Parathyroid adenoma (tissue), 2 donors: ENCODE results near the gene TRPC1.
A peak's percentile ranks its signal among the peaks of the same experiment; 100 is the strongest.
"Not testable (repeated sequence)": the region's sequence is repeated elsewhere in the genome, so short reads cannot be mapped to it uniquely, and the experiment has no call there.

Source experiments
- H2AFZ ChIP-seq: fragments of 300-600 bp; sonication (generic); one replicate; pipeline ENCODE4 v1.7.0; 2017; ENCODE audit warnings: antibody characterized with exemption, mild to moderate bottlenecking
- H3K27ac ChIP-seq: fragments of 300-600 bp; sonication (generic); one replicate; pipeline ENCODE4 v1.7.0; 2017
- H3K27me3 ChIP-seq: fragments of 300-600 bp; sonication (generic); one replicate; pipeline ENCODE4 v1.7.0; 2017; ENCODE audit warnings: low read length; ENCODE audit not compliant: control insufficient read depth, insufficient read depth
- H3K36me3 ChIP-seq: fragments of 300-600 bp; sonication (generic); one replicate; pipeline ENCODE4 v1.7.0; 2017; ENCODE audit warnings: low read length; ENCODE audit not compliant: control insufficient read depth, insufficient read depth
- H3K4me1 ChIP-seq: fragments of 300-600 bp; sonication (generic); one replicate; pipeline ENCODE4 v1.7.0; 2017; ENCODE audit warnings: control low read depth
- H3K4me2 ChIP-seq: fragments of 300-600 bp; sonication (generic); one replicate; pipeline ENCODE4 v1.7.0; 2017; ENCODE audit warnings: low read length
- H3K4me3 ChIP-seq: fragments of 300-600 bp; sonication (generic); one replicate; pipeline ENCODE4 v1.7.0; 2017; ENCODE audit warnings: low read depth, low read length
- H3K79me2 ChIP-seq: fragments of 300-600 bp; sonication (generic); one replicate; pipeline ENCODE4 v1.7.0; 2017; ENCODE audit warnings: control low read depth
- H3K9ac ChIP-seq: fragments of 300-600 bp; sonication (generic); one replicate; pipeline ENCODE4 v1.7.0; 2017; ENCODE audit warnings: mild to moderate bottlenecking
- H3K9me3 ChIP-seq: fragments of 300-600 bp; sonication (generic); one replicate; pipeline ENCODE4 v1.7.0; 2017; ENCODE audit warnings: low read length; ENCODE audit not compliant: control insufficient read depth
- TF ChIP-seq, protein P1 (sequence below): fragments of 300-600 bp; sonication (generic); IDR thresholded peaks from one replicate; pipeline ENCODE4 v1.7.0; 2017; ENCODE audit warnings: antibody characterized with exemption, mild to moderate bottlenecking
- donor health status: primary hyperparathyroidism.

The TRPC1 gene

DNA sequence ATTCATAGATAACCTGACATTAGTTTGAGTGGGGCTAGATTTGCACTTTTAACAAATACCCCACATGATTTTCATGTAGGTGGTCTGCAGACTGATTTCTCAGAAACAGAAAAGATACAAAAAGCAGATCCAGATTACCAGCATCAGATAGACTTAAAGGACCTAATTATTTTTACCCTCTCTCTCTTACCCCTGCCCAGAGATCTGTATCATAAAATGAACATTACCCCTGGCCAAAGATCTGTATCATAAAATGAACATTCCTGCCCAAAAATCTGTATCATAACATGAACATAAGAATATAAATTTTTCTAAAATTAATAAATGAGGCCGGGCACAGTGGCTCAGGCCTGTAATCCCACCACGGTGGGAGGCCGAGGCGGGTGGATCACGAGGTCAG is 14.6 kb upstream of the TRPC1 start:
- no peak overlapping the region for H3K27ac ChIP-seq
- H3K27me3 ChIP-seq, result no peaks in the 10 kb centered on the region
- H3K9me3 ChIP-seq, result no peaks in the 10 kb centered on the region
- H3K4me2 ChIP-seq, result no peak overlapping the region
- H3K4me3 ChIP-seq, result no peak overlapping the region
- H3K9ac ChIP-seq, result no peak overlapping the region
- no peaks in the 10 kb centered on the region for H3K4me1 ChIP-seq
- no peaks in the 10 kb centered on the region for H3K36me3 ChIP-seq
- no peaks in the 10 kb centered on the region for H3K79me2 ChIP-seq
- H2AFZ ChIP-seq, result no peak overlapping the region
- TF ChIP-seq, protein P1, sequence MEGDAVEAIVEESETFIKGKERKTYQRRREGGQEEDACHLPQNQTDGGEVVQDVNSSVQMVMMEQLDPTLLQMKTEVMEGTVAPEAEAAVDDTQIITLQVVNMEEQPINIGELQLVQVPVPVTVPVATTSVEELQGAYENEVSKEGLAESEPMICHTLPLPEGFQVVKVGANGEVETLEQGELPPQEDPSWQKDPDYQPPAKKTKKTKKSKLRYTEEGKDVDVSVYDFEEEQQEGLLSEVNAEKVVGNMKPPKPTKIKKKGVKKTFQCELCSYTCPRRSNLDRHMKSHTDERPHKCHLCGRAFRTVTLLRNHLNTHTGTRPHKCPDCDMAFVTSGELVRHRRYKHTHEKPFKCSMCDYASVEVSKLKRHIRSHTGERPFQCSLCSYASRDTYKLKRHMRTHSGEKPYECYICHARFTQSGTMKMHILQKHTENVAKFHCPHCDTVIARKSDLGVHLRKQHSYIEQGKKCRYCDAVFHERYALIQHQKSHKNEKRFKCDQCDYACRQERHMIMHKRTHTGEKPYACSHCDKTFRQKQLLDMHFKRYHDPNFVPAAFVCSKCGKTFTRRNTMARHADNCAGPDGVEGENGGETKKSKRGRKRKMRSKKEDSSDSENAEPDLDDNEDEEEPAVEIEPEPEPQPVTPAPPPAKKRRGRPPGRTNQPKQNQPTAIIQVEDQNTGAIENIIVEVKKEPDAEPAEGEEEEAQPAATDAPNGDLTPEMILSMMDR, result no peak

DNA sequence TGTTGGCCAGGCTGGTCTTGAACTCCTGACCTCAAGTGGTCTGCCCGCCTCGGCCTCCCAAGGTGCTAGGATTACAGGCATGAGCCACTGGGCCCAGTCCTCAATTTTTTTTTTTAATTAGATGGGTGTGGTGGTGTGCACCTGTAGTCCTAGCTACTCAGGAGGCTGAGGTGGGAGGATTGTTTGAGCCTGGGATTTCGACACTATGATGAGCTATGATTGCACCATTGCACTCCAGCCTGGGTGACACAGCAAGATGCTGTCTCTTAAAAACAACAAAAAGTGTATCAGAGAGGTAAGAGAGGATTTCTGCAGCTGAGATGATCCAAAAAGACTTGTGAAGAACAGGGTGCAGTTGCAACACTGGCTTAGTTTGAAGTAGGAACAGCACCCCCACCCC is 9.0 kb upstream of the TRPC1 start:
- H3K27me3 ChIP-seq, H3K36me3 ChIP-seq, H3K9ac ChIP-seq, H2AFZ ChIP-seq, H3K4me1 ChIP-seq, H3K27ac ChIP-seq, H3K9me3 ChIP-seq, H3K4me2 ChIP-seq, H3K79me2 ChIP-seq, H3K4me3 ChIP-seq: not testable (repeated sequence)

DNA sequence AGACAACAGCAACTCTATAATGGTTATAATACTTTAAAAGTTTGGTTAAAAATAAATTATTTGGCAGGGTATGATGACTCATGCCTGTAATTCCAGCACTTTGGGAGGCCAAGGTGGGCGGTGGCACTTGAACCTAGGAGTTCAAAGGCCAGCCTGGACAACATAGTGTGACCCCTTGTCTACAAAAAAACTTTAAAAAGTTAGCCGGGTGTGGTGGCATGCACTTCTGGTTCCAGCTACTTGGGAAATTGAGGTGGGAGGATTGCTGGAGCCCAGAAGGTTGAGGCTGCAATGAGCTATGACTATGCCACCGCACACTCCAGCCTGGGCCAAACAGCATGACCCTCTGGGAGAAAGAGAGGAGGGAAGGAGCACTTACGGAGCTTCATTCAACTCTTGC is 7.7 kb upstream of the TRPC1 start:
- Histone ChIP-seq H3K4me1 (no peaks in the 10 kb centered on the region), H3K36me3 (no peaks in the 10 kb centered on the region), H3K4me2 (no peak overlapping the region), H2AFZ (no peak overlapping the region), H3K4me3 (no peak overlapping the region), H3K9me3 (no peaks in the 10 kb centered on the region), H3K9ac (no peak overlapping the region), H3K27me3 (no peaks in the 10 kb centered on the region), H3K27ac (no peak overlapping the region), H3K79me2 (no peaks in the 10 kb centered on the region)
- TF ChIP-seq, protein P1, result no peak

DNA sequence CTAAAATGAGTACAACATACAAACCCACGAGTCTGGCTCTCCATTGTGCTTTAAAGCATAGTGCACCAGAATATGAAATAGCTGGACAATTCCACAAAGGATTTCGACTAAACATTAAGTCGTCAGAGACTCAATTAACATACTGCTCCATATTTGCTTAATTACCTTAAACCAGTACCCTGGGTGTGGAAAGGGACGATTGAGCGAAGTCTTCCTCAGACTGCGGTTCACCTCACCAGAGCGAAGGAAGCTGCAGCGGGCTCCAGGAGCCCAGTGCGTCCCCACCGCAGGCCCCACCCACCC is 218 bp upstream of the TRPC1 start:
- Histone ChIP-seq H3K9me3 (no peaks in the 10 kb centered on the region), H3K4me3 (peak overlapping the region; percentile 33), H3K36me3 (no peaks in the 10 kb centered on the region), H3K4me1 (no peaks in the 10 kb centered on the region), H3K27me3 (no peaks in the 10 kb centered on the region), H3K27ac (no peak overlapping the region), H3K79me2 (no peaks in the 10 kb centered on the region), H3K9ac (no peak overlapping the region), H2AFZ (peak overlapping the region; percentile 81), H3K4me2 (peak overlapping the region; percentile 58)
- TF ChIP-seq, protein P1, result no peak

DNA sequence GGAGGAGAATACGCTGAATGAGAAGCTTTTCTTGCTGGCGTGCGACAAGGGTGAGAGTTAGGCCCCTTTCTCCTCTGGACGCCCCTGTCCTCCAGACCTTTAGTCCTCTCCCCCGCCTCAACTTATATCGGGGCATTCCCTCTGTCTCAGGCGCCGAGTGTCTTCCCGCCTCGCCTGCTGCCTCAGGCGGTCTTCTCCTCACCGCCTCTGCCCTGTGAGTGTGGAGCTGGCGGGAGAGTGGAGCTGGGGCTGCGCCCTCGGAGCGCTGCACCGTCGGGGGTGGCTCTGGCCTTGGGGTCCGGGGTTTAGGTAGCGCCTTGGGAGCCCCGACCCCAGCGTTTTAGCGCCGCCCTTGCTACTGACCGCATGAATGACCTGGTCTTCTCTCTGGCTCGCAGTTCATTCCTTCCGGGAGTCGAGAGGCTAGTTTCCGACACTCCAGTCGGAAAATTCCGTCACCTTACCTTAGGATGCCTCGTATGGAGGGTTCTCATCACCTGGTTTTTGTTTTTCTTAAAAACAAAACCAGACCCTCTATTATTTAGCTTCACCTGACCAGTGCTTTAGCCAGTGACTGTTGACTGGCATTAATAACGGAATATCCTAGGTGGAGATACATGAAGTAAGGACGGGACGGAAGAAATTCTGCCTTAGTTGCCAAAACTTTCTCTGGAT is 985 bp downstream of the TRPC1 start:
- Histone ChIP-seq H3K27ac (peak overlapping the region; percentile 66), H3K4me3 (peak overlapping the region; percentile 71), H3K9me3 (no peaks in the 10 kb centered on the region), H3K79me2 (no peaks in the 10 kb centered on the region), H3K9ac (no peak overlapping the region), H3K4me1 (no peaks in the 10 kb centered on the region), H2AFZ (peak overlapping the region; percentile 81), H3K36me3 (no peaks in the 10 kb centered on the region), H3K27me3 (no peaks in the 10 kb centered on the region), H3K4me2 (peak overlapping the region; percentile 72)
- TF ChIP-seq, protein P1, result no peak
